Upper lobe of left lung (tissue), 6 donors: ENCODE measurements around the gene B3GAT2. TPM values are rescaled to one million over a fixed set of nuclear protein-coding genes. Genes with fewer than 3 reads are reported as not detected.

Source experiments
- ATAC-seq, 2 donors: fragments of 200-7000 bp; cut with Tn5 transposase; one replicate each; pipeline ENCODE4 v1.9.1; 2022; ENCODE audit warnings: mild to moderate bottlenecking in 2 of 2, moderate library complexity in 2 of 2; ENCODE audit not compliant: low FRiP score in 2 of 2
- DNase-seq, 2 donors: peaks; one replicate each; pipeline ENCODE4 v3.0.0-alpha.2; 2019 to 2020
- H3K27ac ChIP-seq, 4 donors: fragments of 200-600 bp; sonication (generic); one replicate each; pipeline ENCODE4 v1.5.1; 2016 to 2019
- H3K27me3 ChIP-seq, 4 donors: fragments of 200-600 bp; sonication (generic); one replicate each; pipeline ENCODE4 v1.5.1; 2017 to 2019
- H3K36me3 ChIP-seq, 4 donors: fragments of 200-600 bp; sonication (generic); one replicate each; pipeline ENCODE4 v1.5.1; 2016 to 2019
- H3K4me1 ChIP-seq, 4 donors: fragments of 200-600 bp; sonication (generic); one replicate each; pipeline ENCODE4 v1.5.1; 2018 to 2019
- H3K4me3 ChIP-seq, 4 donors: fragments of 200-600 bp; sonication (generic); one replicate each; pipeline ENCODE4 v1.5.1; 2017 to 2019; ENCODE audit warnings: mild to moderate bottlenecking in 2 of 4, moderate library complexity in 1 of 4
- H3K9me3 ChIP-seq, 4 donors: fragments of 200-600 bp; sonication (generic); one replicate each; pipeline ENCODE4 v1.5.1; 2018 to 2019
- CTCF ChIP-seq, 6 experiments: fragments of 450-650 bp in 4 of 6; fragments of 200-600 bp in 2 of 6; sonication (generic) in 2 of 6; IDR thresholded peaks; one replicate each; pipeline ENCODE4 v1.5.1; 2016 to 2019; ENCODE audit warnings: antibody characterized with exemption in 6 of 6
- EP300 ChIP-seq, 4 donors: sonication (generic); formaldehyde crosslinking; IDR thresholded peaks; one replicate each; pipeline ENCODE4 v1.5.1; 2017; ENCODE audit warnings: antibody characterized with exemption in 4 of 4, control low read depth in 2 of 4
- POLR2A ChIP-seq, 4 donors: fragments of 450-650 bp; IDR thresholded peaks; one replicate each; pipeline ENCODE4 v1.5.1; 2016 to 2017; ENCODE audit warnings: antibody characterized with exemption in 4 of 4, mild to moderate bottlenecking in 2 of 4
- POLR2AphosphoS5 ChIP-seq, 2 donors: sonication (generic); formaldehyde crosslinking; IDR thresholded peaks; one replicate each; pipeline ENCODE4 v1.5.1; 2017; ENCODE audit warnings: antibody characterized with exemption in 2 of 2
- WGBS, 2 donors: methylation state at CpG; one replicate each; pipeline ENCODE4 v1.1.5; 2017 to 2018; 5-methylcytosine and 5-hydroxymethylcytosine counted together
- total RNA-seq, 6 donors: library from RNA; depleted of rRNA in 4 of 6; stranded (reverse); fragments of >200 nt in 4 of 6; gene quantifications; one replicate each; pipeline versions ENCODE4 v1.1.0 to v1.2.1, GENCODE V29; 2016 to 2021
- donor health status: DM: no; HTN: no; CAD: no; lungs with moderate emphysema.
- donor health status: DM: no; HTN: yes; CAD: no; lungs with severe emphysema.

Gene B3GAT2, protein sequence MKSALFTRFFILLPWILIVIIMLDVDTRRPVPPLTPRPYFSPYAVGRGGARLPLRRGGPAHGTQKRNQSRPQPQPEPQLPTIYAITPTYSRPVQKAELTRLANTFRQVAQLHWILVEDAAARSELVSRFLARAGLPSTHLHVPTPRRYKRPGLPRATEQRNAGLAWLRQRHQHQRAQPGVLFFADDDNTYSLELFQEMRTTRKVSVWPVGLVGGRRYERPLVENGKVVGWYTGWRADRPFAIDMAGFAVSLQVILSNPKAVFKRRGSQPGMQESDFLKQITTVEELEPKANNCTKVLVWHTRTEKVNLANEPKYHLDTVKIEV
- total RNA-seq = under 1 TPM in 1 of 6 donors, not detected in 5; 0.06 TPM

- DNase-seq (peak; percentile 21 to 87), ATAC-seq (peak; percentile 34 to 53)
- 1 to 3% methylated on average over 17 to 31 of the region's 83 CpGs for WGBS, 2 donors
- Histone ChIP-seq H3K36me3 (no peaks in the 10 kb centered on the region), H3K9me3 (no peaks in the 10 kb centered on the region), H3K4me3 (peak within 1 kb of the TSS; percentile 39 to 59 (median 51)), H3K27me3 (peaks cover 0 to 29% (median 13%) of the 10 kb centered on the region in 4 donors), H3K4me1 (peaks cover 19 to 29% (median 23%) of the 10 kb centered on the region in 4 donors), H3K27ac (no peak within 1 kb of the TSS)
- TF ChIP-seq POLR2A (IDR thresholded peaks at IDR 0.05) (no peak), CTCF (IDR thresholded peaks at IDR 0.05) (no peak), POLR2AphosphoS5 (IDR thresholded peaks at IDR 0.05) (no peak), EP300 (IDR thresholded peaks at IDR 0.05) (no peak)
Observed at GRCh38 chr6:70956451-70957283, at the start of gene B3GAT2. B3GAT2 (minus strand) TSS chr6:70957060; CDS start chr6:70956429, 631 bp downstream.

- no peaks in the 10 kb centered on the region for H3K4me1 ChIP-seq
- no peaks in the 10 kb centered on the region for H3K27me3 ChIP-seq
- H3K36me3 ChIP-seq = no peaks in the 10 kb centered on the region
- no peak for DNase-seq
- no peak overlapping the region for H3K27ac ChIP-seq
- H3K4me3 ChIP-seq = no peak overlapping the region
- 41% methylated on average over 4 of the region's 4 CpGs; no CpG with 5 or more reads in 1 of the 2 donors for WGBS, 2 donors
- no peak for ATAC-seq
- TF ChIP-seq CTCF (IDR thresholded peaks at IDR 0.05) (no peak), EP300 (IDR thresholded peaks at IDR 0.05) (no peak), POLR2AphosphoS5 (IDR thresholded peaks at IDR 0.05) (no peak), POLR2A (IDR thresholded peaks at IDR 0.05) (no peak)
- H3K9me3 ChIP-seq = no peaks in the 10 kb centered on the region
Observed at GRCh38 chr6:70998148-70998547, 41.3 kb upstream of the B3GAT2 start.

- DNase-seq = no peak
- 66 to 80% methylated on average over 3 of the region's 3 CpGs for WGBS, 2 donors
- Histone ChIP-seq H3K27me3 (no peaks in the 10 kb centered on the region), H3K36me3 (no peaks in the 10 kb centered on the region), H3K27ac (no peak overlapping the region), H3K9me3 (no peaks in the 10 kb centered on the region), H3K4me3 (no peak overlapping the region), H3K4me1 (no peaks in the 10 kb centered on the region)
- ATAC-seq = no peak
- TF ChIP-seq EP300 (IDR thresholded peaks at IDR 0.05) (no peak), POLR2A (IDR thresholded peaks at IDR 0.05) (no peak), CTCF (IDR thresholded peaks at IDR 0.05) (no peak), POLR2AphosphoS5 (IDR thresholded peaks at IDR 0.05) (no peak)
Observed at GRCh38 chr6:70997379-70997778, 40.5 kb upstream of the B3GAT2 start.

DNA sequence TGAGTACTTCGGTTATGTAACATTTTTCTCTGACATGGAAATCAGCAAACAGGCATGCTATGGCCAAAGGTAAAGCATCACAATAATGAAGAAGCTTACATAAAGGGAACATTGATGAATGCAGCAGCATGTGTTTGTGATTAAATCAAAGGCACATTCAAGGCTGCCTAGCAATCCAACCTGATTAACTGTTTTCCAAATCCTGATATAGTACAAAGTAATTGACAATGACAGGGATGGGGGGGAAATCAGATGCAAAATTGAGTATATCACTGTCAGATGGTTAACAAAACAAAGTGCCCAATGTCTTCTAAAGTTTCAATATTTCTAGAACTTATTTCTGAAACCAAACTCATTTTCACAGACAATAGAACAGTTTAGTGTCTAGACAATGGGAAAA, 39.2 kb upstream of the B3GAT2 start:
- H3K9me3 ChIP-seq = no peaks in the 10 kb centered on the region
- H3K4me3 ChIP-seq = no peak overlapping the region
- no peaks in the 10 kb centered on the region for H3K27me3 ChIP-seq
- no peaks in the 10 kb centered on the region for H3K4me1 ChIP-seq
- DNase-seq = no peak
- H3K36me3 ChIP-seq = no peaks in the 10 kb centered on the region
- no peak for ATAC-seq
- no peak overlapping the region for H3K27ac ChIP-seq
- no peak for TF ChIP-seq CTCF (IDR thresholded peaks at IDR 0.05)
- no peak for TF ChIP-seq POLR2A (IDR thresholded peaks at IDR 0.05)
- 32 to 85% methylated on average over 1 of the region's 1 CpG for WGBS, 2 donors
